Panc1 (cell line): Measurements from ENCODE around the gene TMA7. TPM values are rescaled to one million over a fixed set of nuclear protein-coding genes. Genes with fewer than 3 reads are reported as not detected.

Experiments used
- ATAC-seq: fragments of 200-7000 bp; cut with Tn5 transposase; 2 replicates; pipeline ENCODE4 v1.9.1; 2020; ENCODE audit warnings: mild to moderate bottlenecking, moderate library complexity
- BruUV-seq: library from RNA; stranded (reverse); fragments of 400-500 nt; replicated peaks from 2 replicates; lab custom pipeline; 2021; lab: Mats Ljungman, UMichigan
- CTCF ChIA-PET: fragments of 300-600 bp; sonication (Branson Sonifier 250); formaldehyde crosslinking; loops from one replicate; lab custom pipeline; 2022; ENCODE audit warnings: antibody characterized with exemption; lab: Charles Lee
- POLR2A ChIA-PET: fragments of 300-600 bp; sonication (Branson Sonifier 250); formaldehyde crosslinking; loops from one replicate; lab custom pipeline; 2022; ENCODE audit warnings: antibody characterized with exemption; lab: Charles Lee
- DNase-seq: peaks from one replicate; pipeline ENCODE4 v3.0.0-alpha.2; 2010; ENCODE audit warnings: low read depth, low spot score
- H3K27ac ChIP-seq: 2 replicates; pipeline ENCODE4 v1.5.1; 2011; ENCODE audit warnings: mild to moderate bottlenecking, low read length, inconsistent platforms
- H3K27me3 ChIP-seq: fragments of 200-500 bp; sonication (Bioruptor generic); 2 replicates; pipeline ENCODE4 v1.6.0; 2014; ENCODE audit warnings: low read length, inconsistent platforms; ENCODE audit not compliant: control insufficient read depth, insufficient read depth
- H3K36me3 ChIP-seq: fragments of 200-500 bp; sonication (Bioruptor generic); 2 replicates; pipeline ENCODE4 v1.5.1; 2014; ENCODE audit warnings: inconsistent platforms, mild to moderate bottlenecking, low read length, moderate library complexity; ENCODE audit not compliant: control insufficient read depth, insufficient read depth
- H3K4me1 ChIP-seq: 2 replicates; pipeline ENCODE4 v1.5.1; 2011; ENCODE audit warnings: inconsistent platforms, mild to moderate bottlenecking, low read length, moderate library complexity; ENCODE audit not compliant: control insufficient read depth, insufficient read depth
- H3K4me3 ChIP-seq, 2 experiments: 2 replicates each; pipeline ENCODE4 v1.5.1; 2011 to 2012; ENCODE audit warnings: low read depth in 2 of 2, low read length in 2 of 2, mild to moderate bottlenecking in 2 of 2, inconsistent platforms in 1 of 2, moderate library complexity in 1 of 2
- H3K9me3 ChIP-seq: fragments of 200-500 bp; sonication (Bioruptor generic); 2 replicates; pipeline ENCODE4 v1.5.1; 2014; ENCODE audit warnings: low read depth, mild to moderate bottlenecking, inconsistent platforms, low read length, moderate library complexity; ENCODE audit not compliant: control insufficient read depth, insufficient read depth
- POLR2AphosphoS5 ChIP-seq: IDR thresholded peaks from 2 replicates; pipeline ENCODE4 v1.6.1; 2012; ENCODE audit warnings: mild to moderate bottlenecking, low read depth, low read length, moderate library complexity
- SIN3A ChIP-seq: IDR thresholded peaks from 2 replicates; pipeline ENCODE4 v1.6.1; 2012; ENCODE audit warnings: low read depth, mild to moderate bottlenecking, low read length, moderate library complexity, borderline replicate concordance; ENCODE audit not compliant: insufficient read depth
- TCF7L2 ChIP-seq: IDR thresholded peaks from 2 replicates; pipeline ENCODE4 v1.6.1; 2011; ENCODE audit warnings: mild to moderate bottlenecking, low read depth, low read length, inconsistent platforms
- in situ Hi-C: cut with HindIII; loops from 2 replicates; pipeline ENCODE4 v1.10.0; 2016; ENCODE audit warnings: low sequenced_read_pairs, low pct_unique_long_range_greater_than_20kb
- intact Hi-C: fragments of 100-400 bp; cut with micrococcal nuclease; formaldehyde crosslinking; loops from one replicate; pipeline ENCODE4 v1.10.0; 2022; ENCODE audit not compliant: unreplicated experiment
- total RNA-seq: library from RNA; stranded (reverse); gene quantifications from one replicate; pipeline ENCODE4 v1.2.1, GENCODE V29; 2021; ENCODE audit not compliant: unreplicated experiment
- TF ChIP-seq, protein P1 (sequence below): fragments of 450-650 bp; IDR thresholded peaks from 2 replicates; pipeline ENCODE4 v1.5.1; 2017; ENCODE audit warnings: mild to moderate bottlenecking
- TF ChIP-seq, protein P2 (sequence below), 2 experiments: IDR thresholded peaks; 2 replicates each; pipeline ENCODE4 v1.6.1; 2011 to 2012; ENCODE audit warnings: low read depth in 2 of 2, control low read depth in 1 of 2, low read length in 1 of 2, mild to moderate bottlenecking in 1 of 2, moderate library complexity in 1 of 2; ENCODE audit not compliant: insufficient read depth in 1 of 2

TMA7 gene
- total RNA-seq, 1 experiment from 2014 or later: 175 TPM

GRCh38 chr3:48412375-48413001 is 27.6 kb upstream of the TMA7 start:
- no peaks in the 10 kb centered on the region for H3K4me1 ChIP-seq
- H3K36me3 ChIP-seq: no peaks in the 10 kb centered on the region
- no peaks in the 10 kb centered on the region for H3K27me3 ChIP-seq
- H3K4me3 ChIP-seq: no peak overlapping the region
- DNase-seq (no peak), ATAC-seq (no peak)
- TSS peak; percentile 66 for BruUV-seq
- ChIA-PET POLR2A (no interaction called here), CTCF (interaction anchor here (1.7 kb wide), 1 partner anchor 24 kb away, joined by 6 read pairs; no protein-coding TSS in a partner anchor)
- H3K9me3 ChIP-seq: no peaks in the 10 kb centered on the region
- intact Hi-C loops: no loop called here
- no peak overlapping the region for H3K27ac ChIP-seq
- TF ChIP-seq SIN3A (no peak), TCF7L2 (no peak), POLR2AphosphoS5 (no peak)
- TF ChIP-seq, protein P1, sequence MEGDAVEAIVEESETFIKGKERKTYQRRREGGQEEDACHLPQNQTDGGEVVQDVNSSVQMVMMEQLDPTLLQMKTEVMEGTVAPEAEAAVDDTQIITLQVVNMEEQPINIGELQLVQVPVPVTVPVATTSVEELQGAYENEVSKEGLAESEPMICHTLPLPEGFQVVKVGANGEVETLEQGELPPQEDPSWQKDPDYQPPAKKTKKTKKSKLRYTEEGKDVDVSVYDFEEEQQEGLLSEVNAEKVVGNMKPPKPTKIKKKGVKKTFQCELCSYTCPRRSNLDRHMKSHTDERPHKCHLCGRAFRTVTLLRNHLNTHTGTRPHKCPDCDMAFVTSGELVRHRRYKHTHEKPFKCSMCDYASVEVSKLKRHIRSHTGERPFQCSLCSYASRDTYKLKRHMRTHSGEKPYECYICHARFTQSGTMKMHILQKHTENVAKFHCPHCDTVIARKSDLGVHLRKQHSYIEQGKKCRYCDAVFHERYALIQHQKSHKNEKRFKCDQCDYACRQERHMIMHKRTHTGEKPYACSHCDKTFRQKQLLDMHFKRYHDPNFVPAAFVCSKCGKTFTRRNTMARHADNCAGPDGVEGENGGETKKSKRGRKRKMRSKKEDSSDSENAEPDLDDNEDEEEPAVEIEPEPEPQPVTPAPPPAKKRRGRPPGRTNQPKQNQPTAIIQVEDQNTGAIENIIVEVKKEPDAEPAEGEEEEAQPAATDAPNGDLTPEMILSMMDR: no peak
- in situ Hi-C loops: no loop called here

DNA sequence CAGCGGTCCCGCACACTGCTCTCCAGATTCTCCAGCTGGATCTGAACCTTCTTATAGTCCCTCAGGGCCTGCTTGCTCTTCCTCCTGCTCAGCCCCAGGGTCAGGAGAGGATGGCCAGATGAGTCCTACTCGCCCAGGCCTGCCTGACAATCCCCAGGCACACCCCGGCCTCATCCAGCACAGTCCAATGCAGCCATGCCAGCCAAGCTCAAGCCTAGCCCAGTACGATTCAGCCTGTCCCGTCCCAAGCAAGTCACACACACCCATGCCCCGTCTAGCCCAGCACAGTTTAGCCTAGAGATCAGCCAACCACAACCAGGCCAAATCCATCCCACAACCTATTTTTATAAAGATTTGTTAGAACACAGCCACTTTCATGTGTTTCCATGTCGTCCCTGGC is 27.0 kb upstream of the TMA7 start:
- Histone ChIP-seq H3K27ac (no peak overlapping the region), H3K36me3 (no peaks in the 10 kb centered on the region), H3K27me3 (no peaks in the 10 kb centered on the region), H3K4me3 (no peak overlapping the region), H3K4me1 (no peaks in the 10 kb centered on the region), H3K9me3 (no peaks in the 10 kb centered on the region)
- no TSS peak for BruUV-seq
- ChIA-PET POLR2A (no interaction called here), CTCF (no interaction called here)
- intact Hi-C loops: no loop called here
- DNase-seq (no peak), ATAC-seq (no peak)
- in situ Hi-C loops: no loop called here
- no peak for TF ChIP-seq POLR2AphosphoS5

DNA sequence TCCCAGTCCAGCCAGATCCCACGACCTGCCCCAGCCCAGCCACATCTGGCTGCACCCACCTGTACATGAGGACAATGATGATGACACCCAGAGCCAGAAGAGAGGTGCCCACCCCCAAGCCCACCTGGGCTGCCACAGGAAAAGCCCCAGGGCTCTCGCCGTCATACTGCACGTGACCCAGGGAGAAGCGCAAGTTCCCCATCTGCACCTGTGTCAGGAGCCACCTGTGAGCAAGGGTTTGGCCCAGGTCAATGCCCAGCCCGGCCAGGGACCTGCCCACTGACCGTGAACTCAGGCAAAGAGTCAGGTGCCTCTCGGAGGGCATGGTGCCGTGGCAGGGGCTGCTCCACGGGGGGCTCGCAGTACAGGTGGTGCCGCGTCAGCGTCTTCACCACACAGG is 26.4 kb upstream of the TMA7 start:
- H3K9me3 ChIP-seq: no peaks in the 10 kb centered on the region
- no peak overlapping the region for H3K27ac ChIP-seq
- BruUV-seq: no TSS peak
- no peak overlapping the region for H3K4me3 ChIP-seq
- ChIA-PET CTCF (interaction anchor here (0.7 kb wide), 1 partner anchor 13 kb away, joined by 3 read pairs; no protein-coding TSS in a partner anchor), POLR2A (no interaction called here)
- in situ Hi-C loops (no loop called here), intact Hi-C loops (no loop called here)
- no peak for TF ChIP-seq SIN3A
- TF ChIP-seq, protein P1: no peak
- TF ChIP-seq, protein P2, sequence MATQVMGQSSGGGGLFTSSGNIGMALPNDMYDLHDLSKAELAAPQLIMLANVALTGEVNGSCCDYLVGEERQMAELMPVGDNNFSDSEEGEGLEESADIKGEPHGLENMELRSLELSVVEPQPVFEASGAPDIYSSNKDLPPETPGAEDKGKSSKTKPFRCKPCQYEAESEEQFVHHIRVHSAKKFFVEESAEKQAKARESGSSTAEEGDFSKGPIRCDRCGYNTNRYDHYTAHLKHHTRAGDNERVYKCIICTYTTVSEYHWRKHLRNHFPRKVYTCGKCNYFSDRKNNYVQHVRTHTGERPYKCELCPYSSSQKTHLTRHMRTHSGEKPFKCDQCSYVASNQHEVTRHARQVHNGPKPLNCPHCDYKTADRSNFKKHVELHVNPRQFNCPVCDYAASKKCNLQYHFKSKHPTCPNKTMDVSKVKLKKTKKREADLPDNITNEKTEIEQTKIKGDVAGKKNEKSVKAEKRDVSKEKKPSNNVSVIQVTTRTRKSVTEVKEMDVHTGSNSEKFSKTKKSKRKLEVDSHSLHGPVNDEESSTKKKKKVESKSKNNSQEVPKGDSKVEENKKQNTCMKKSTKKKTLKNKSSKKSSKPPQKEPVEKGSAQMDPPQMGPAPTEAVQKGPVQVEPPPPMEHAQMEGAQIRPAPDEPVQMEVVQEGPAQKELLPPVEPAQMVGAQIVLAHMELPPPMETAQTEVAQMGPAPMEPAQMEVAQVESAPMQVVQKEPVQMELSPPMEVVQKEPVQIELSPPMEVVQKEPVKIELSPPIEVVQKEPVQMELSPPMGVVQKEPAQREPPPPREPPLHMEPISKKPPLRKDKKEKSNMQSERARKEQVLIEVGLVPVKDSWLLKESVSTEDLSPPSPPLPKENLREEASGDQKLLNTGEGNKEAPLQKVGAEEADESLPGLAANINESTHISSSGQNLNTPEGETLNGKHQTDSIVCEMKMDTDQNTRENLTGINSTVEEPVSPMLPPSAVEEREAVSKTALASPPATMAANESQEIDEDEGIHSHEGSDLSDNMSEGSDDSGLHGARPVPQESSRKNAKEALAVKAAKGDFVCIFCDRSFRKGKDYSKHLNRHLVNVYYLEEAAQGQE (IDR thresholded peaks at IDR 0.05; ENCODE audit: insufficient read depth in 1 of 2, low read depth in 2 of 2, low read length in 1 of 2): no peak
- no peak for TF ChIP-seq TCF7L2
- no peak for TF ChIP-seq POLR2AphosphoS5
- ATAC-seq (no peak), DNase-seq (no peak)
- no peaks in the 10 kb centered on the region for H3K27me3 ChIP-seq
- no peaks in the 10 kb centered on the region for H3K4me1 ChIP-seq
- H3K36me3 ChIP-seq: no peaks in the 10 kb centered on the region
